ENCODE data around the gene SYPL2. TPM values are rescaled to one million over a fixed set of nuclear protein-coding genes. Genes with fewer than 3 reads are reported as not detected.

Gene SYPL2
- total RNA-seq = 1 to 10 TPM; 2.0 to 8.4 (median 4.2) TPM

DNA sequence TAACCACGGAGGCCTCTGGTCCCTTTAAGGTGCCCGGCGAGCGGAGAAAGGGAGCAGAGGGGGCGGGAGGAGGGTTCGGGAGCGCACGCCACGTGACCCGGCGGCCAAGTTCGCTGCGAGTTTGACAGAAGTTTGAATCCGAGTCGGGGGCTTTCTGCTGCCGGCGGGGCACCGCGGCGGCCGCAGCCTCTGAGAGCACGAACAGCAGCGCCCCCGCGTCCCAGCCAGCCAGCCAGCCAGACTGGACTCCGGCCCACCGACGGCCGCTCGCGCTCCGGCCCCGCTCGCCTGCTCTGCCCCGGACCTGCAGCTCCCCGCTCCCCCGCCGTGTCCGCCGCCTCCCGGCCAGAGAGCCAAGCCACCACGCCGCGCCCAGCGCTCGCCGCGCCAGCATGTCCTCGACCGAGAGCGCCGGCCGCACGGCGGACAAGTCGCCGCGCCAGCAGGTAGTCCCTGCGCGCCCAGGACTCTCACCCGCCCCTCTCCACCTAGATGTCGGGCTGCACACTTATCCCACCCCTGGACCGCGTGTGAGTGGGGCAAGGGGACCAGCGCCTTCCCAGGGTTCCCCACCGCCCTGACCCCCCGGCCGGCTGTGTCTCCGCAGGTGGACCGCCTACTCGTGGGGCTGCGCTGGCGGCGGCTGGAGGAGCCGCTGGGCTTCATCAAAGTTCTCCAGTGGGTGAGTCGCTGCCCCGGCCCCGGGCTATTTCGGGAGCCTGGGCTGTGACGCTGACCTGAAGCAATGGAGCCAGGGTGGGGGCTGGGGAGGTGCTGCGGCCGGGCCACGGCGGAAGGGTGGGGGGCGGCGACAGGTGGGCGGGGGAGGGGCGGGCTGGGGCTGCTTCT lies at the start of gene SYPL2:
Gene SYPL2 (plus strand): TSS at position 95 of the 849 bp plus-strand sequence. CDS start 298 bp downstream, at position 393.
- H3K27ac ChIP-seq = peak within 1 kb of the TSS; percentile 37 to 89 (median 85)
- no peaks in the 10 kb centered on the region for H3K36me3 ChIP-seq
- H3K9me3 ChIP-seq = no peaks in the 10 kb centered on the region
- H3K27me3 ChIP-seq = peaks cover 12% of the 10 kb centered on the region
- peak; percentile 89 for ATAC-seq
- no CpG with 5 or more reads among the region's 88 CpGs for WGBS, 2 donors (ENCODE audit: low coverage in 1 of 2)
- H3K4me3 ChIP-seq = peak within 1 kb of the TSS; percentile 71 to 86
- TF ChIP-seq EP300 (IDR thresholded peaks at IDR 0.05) = no peak
- no peak for TF ChIP-seq POLR2AphosphoS5 (IDR thresholded peaks at IDR 0.05)
- TF ChIP-seq, protein P1, sequence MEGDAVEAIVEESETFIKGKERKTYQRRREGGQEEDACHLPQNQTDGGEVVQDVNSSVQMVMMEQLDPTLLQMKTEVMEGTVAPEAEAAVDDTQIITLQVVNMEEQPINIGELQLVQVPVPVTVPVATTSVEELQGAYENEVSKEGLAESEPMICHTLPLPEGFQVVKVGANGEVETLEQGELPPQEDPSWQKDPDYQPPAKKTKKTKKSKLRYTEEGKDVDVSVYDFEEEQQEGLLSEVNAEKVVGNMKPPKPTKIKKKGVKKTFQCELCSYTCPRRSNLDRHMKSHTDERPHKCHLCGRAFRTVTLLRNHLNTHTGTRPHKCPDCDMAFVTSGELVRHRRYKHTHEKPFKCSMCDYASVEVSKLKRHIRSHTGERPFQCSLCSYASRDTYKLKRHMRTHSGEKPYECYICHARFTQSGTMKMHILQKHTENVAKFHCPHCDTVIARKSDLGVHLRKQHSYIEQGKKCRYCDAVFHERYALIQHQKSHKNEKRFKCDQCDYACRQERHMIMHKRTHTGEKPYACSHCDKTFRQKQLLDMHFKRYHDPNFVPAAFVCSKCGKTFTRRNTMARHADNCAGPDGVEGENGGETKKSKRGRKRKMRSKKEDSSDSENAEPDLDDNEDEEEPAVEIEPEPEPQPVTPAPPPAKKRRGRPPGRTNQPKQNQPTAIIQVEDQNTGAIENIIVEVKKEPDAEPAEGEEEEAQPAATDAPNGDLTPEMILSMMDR (IDR thresholded peaks at IDR 0.05) = peak in 1 of 4 experiments; percentile 19
- H3K4me1 ChIP-seq = peaks cover 0 to 32% (median 0%) of the 10 kb centered on the region in 3 donors

DNA sequence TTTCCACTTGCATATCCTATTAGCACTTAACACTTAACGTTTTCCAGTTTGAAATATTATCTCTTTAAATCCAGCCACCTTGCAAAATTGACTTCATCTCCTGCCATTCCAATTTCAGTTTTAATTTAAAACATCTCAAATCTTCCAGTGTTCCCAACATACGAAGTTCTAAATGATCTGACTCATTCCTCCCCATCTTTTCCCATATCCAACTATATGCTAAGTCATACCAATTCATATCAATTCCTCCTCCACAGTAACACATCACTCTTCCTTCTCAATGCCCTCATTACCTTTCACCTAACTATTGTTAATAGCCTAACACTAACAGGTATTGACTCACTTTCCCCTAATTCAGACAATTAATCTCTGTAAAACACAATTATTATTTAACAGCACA lies 42.8 kb upstream of the SYPL2 start:
- no peaks in the 10 kb centered on the region for H3K27me3 ChIP-seq
- H3K36me3 ChIP-seq = peaks cover 0 to 34% of the 10 kb centered on the region in 2 donors
- H3K4me3 ChIP-seq = no peak overlapping the region
- TF ChIP-seq, protein P1 (IDR thresholded peaks at IDR 0.05) = no peak
- TF ChIP-seq POLR2AphosphoS5 (IDR thresholded peaks at IDR 0.05) (no peak), POLR2A (IDR thresholded peaks at IDR 0.05) (no peak), EP300 (IDR thresholded peaks at IDR 0.05) (no peak)
- no peak for ATAC-seq
- no peak overlapping the region for H3K27ac ChIP-seq
- peaks cover 5 to 46% (median 12%) of the 10 kb centered on the region in 3 donors for H3K4me1 ChIP-seq
- H3K9me3 ChIP-seq = no peaks in the 10 kb centered on the region
- 38 to 66% methylated on average over 2 of the region's 2 CpGs for WGBS, 2 donors (ENCODE audit: low coverage in 1 of 2)

DNA sequence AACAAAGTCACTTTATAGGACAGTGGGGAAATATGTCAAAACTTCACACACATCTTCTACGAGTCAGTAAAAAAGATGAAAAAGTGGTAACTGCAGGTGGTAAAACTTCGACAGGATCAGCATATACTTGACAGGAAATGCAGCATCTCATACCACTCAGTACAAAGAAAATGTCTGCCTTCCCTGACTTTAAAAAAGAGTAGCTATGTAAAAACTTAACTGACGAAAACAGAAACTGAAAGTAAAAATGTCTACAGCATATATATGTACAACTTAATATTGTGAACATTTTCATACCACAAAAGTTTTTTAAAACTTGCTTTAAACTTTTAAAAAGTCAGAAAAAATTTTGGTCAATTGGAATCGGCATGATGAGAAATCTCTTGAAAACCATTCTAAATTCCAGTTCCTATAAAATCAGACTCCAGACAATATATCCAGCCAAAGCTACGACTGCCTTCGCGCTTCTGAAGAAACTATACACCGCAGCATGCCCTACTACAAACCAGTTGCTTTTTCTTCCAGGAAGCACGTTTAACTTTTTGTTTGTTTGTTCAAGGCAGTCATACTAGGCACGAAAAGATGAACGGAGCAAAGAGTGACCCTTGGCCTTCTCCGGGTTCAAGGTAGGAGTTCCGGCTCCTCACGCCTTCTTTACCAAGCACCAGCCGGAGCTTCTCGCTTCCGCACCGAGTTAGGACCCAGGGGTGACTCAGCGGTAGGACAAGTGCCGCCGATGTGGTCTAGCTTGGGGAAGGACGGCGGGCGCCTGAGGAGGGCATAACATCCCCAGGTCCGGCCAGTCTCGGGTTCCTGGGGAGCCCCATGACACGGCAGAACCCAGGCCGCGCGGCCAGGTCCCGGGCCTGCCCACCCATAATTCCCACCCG lies 40.7 kb upstream of the SYPL2 start:
- H3K4me3 ChIP-seq = peak overlapping the region; percentile 73 to 90
- H3K27me3 ChIP-seq = no peaks in the 10 kb centered on the region
- peaks cover 0 to 12% of the 10 kb centered on the region in 2 donors for H3K36me3 ChIP-seq
- WGBS, 2 donors (ENCODE audit: low coverage in 1 of 2) = 1% methylated on average over 9 to 12 of the region's 32 CpGs
- ATAC-seq = peak; percentile 21
- peaks cover 5 to 48% (median 12%) of the 10 kb centered on the region in 3 donors for H3K4me1 ChIP-seq
- peak overlapping the region; percentile 51 to 90 (median 88) for H3K27ac ChIP-seq
- no peaks in the 10 kb centered on the region for H3K9me3 ChIP-seq
- TF ChIP-seq, protein P1 (IDR thresholded peaks at IDR 0.05) = no peak
- TF ChIP-seq POLR2AphosphoS5 (IDR thresholded peaks at IDR 0.05) = no peak
- no peak for TF ChIP-seq POLR2A (IDR thresholded peaks at IDR 0.05)
- TF ChIP-seq EP300 (IDR thresholded peaks at IDR 0.05) = no peak

DNA sequence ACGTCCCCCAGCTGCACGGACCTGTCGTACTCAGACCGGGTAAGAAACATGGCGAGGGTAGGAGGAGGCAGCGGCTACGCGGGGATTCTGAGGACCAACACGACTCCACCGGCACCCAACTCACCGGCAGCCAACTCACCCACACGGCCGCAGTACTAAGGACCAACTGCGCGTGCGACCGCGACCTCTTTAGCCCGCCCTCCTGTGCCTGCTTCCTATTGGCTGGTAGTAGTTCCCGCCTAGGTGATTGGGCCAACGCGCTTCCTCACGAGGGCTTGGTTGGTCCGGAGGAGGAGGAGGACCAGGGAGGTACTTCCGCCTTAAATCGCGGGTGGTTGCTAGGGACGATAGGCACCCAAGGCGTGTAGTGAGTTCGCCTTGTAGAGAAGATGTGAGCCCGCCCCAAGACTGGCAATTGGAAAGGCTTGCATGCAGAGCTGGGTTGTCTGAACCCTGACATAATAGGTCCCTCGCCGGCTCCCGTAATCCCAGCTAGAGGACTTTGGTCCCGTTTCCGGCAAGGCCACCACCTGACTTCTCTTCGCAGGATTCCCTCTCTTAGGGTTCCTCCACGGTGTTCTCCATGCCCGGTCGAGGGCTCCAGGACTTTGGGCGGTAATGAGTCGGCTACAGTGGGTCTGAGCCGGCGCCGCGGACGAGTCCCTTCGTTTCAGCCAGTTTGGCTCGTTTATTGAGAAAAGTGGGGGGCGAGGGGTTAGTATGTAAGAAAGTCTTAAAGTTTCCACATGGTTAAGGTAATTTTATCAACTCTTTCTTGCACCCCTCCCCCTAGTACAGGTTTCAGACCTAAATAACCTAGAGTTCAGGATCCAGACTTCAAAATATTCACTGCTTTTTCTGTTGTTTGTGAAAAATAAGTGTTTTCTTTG lies 39.8 kb upstream of the SYPL2 start, which contains the start of gene PSMA5:
Gene PSMA5 (minus strand): TSS at position 168 of the 890 bp plus-strand sequence. CDS start 118 bp downstream, at position 50.
- WGBS, 2 donors (ENCODE audit: low coverage in 1 of 2) = no CpG with 5 or more reads among the region's 50 CpGs
- H3K4me3 ChIP-seq = peak within 1 kb of the TSS; percentile 73 to 90
- H3K27ac ChIP-seq = peak within 1 kb of the TSS; percentile 86 to 90 (median 88)
- peaks cover 0 to 4% of the 10 kb centered on the region in 2 donors for H3K36me3 ChIP-seq
- H3K9me3 ChIP-seq = no peaks in the 10 kb centered on the region
- H3K27me3 ChIP-seq = no peaks in the 10 kb centered on the region
- H3K4me1 ChIP-seq = peaks cover 5 to 48% (median 12%) of the 10 kb centered on the region in 3 donors
- TF ChIP-seq POLR2A (IDR thresholded peaks at IDR 0.05) = peak; percentile 50 to 70
- TF ChIP-seq POLR2AphosphoS5 (IDR thresholded peaks at IDR 0.05) = peak; percentile 64
- TF ChIP-seq, protein P1 (IDR thresholded peaks at IDR 0.05) = no peak
- ATAC-seq = peak; percentile 99

Data from gastroesophageal sphincter (tissue), 4 donors.